ENCODE data around the gene SLC30A1.

The SLC30A1 gene

GRCh38 chr1:211612786-211613107 lies 33.8 kb upstream of the SLC30A1 start:
- ATAC-seq: no peak
- H3K27me3 Mint-ChIP-seq: no peaks in the 10 kb centered on the region
- no peaks in the 10 kb centered on the region for H3K36me3 Mint-ChIP-seq
- no peak overlapping the region for H3K27ac Mint-ChIP-seq
- H3K9me3 Mint-ChIP-seq: no peaks in the 10 kb centered on the region
- H3K4me3 Mint-ChIP-seq: no peak overlapping the region
- peaks cover 5% of the 10 kb centered on the region for H3K4me1 Mint-ChIP-seq

- Mint-ChIP-seq H3K36me3 (no peaks in the 10 kb centered on the region), H3K4me3 (no peak overlapping the region), H3K27me3 (no peaks in the 10 kb centered on the region), H3K27ac (no peak overlapping the region), H3K4me1 (peaks cover 14% of the 10 kb centered on the region), H3K9me3 (no peaks in the 10 kb centered on the region)
- ATAC-seq: no peak
Measured at GRCh38 chr1:211611818-211612217, 32.9 kb upstream of the SLC30A1 start.

- Mint-ChIP-seq H3K27ac (no peak overlapping the region), H3K9me3 (no peaks in the 10 kb centered on the region), H3K4me1 (peaks cover 23% of the 10 kb centered on the region), H3K4me3 (no peak overlapping the region), H3K36me3 (no peaks in the 10 kb centered on the region), H3K27me3 (no peaks in the 10 kb centered on the region)
- no peak for ATAC-seq
Measured at GRCh38 chr1:211610779-211611556, 32.0 kb upstream of the SLC30A1 start.

- Mint-ChIP-seq H3K36me3 (no peaks in the 10 kb centered on the region), H3K27me3 (no peaks in the 10 kb centered on the region), H3K4me3 (no peak overlapping the region), H3K27ac (no peak overlapping the region), H3K4me1 (peaks cover 35% of the 10 kb centered on the region), H3K9me3 (no peaks in the 10 kb centered on the region)
- no peak for ATAC-seq
Measured at GRCh38 chr1:211609120-211610024, 30.4 kb upstream of the SLC30A1 start.

GRCh38 chr1:211607754-211608473 lies 29.0 kb upstream of the SLC30A1 start:
- Mint-ChIP-seq H3K4me3 (peak overlapping the region; percentile 6), H3K27me3 (no peaks in the 10 kb centered on the region), H3K36me3 (no peaks in the 10 kb centered on the region), H3K27ac (peak overlapping the region; percentile 97), H3K4me1 (peaks cover 35% of the 10 kb centered on the region), H3K9me3 (no peaks in the 10 kb centered on the region)
- no peak for ATAC-seq

- ATAC-seq: peak; percentile 94
- Mint-ChIP-seq H3K9me3 (no peaks in the 10 kb centered on the region), H3K27me3 (no peaks in the 10 kb centered on the region), H3K4me1 (peaks cover 39% of the 10 kb centered on the region), H3K27ac (peak overlapping the region; percentile 97), H3K36me3 (no peaks in the 10 kb centered on the region), H3K4me3 (peak overlapping the region; percentile 95)
Measured at GRCh38 chr1:211606914-211607753, 28.2 kb upstream of the SLC30A1 start.

GRCh38 chr1:211606332-211606913 lies 27.5 kb upstream of the SLC30A1 start:
- Mint-ChIP-seq H3K27ac (peak overlapping the region; percentile 97), H3K36me3 (no peaks in the 10 kb centered on the region), H3K27me3 (no peaks in the 10 kb centered on the region), H3K4me3 (peak overlapping the region; percentile 95), H3K9me3 (no peaks in the 10 kb centered on the region), H3K4me1 (peaks cover 39% of the 10 kb centered on the region)
- peak; percentile 94 for ATAC-seq

- peaks cover 39% of the 10 kb centered on the region for H3K4me1 Mint-ChIP-seq
- ATAC-seq: no peak
- H3K36me3 Mint-ChIP-seq: no peaks in the 10 kb centered on the region
- peak overlapping the region; percentile 95 for H3K4me3 Mint-ChIP-seq
- peak overlapping the region; percentile 97 for H3K27ac Mint-ChIP-seq
- H3K27me3 Mint-ChIP-seq: no peaks in the 10 kb centered on the region
- no peaks in the 10 kb centered on the region for H3K9me3 Mint-ChIP-seq
Measured at GRCh38 chr1:211605603-211606331, 26.8 kb upstream of the SLC30A1 start.

GRCh38 chr1:211605034-211605433 lies 26.1 kb upstream of the SLC30A1 start:
- Mint-ChIP-seq H3K36me3 (no peaks in the 10 kb centered on the region), H3K27ac (peak overlapping the region; percentile 97), H3K9me3 (no peaks in the 10 kb centered on the region), H3K27me3 (no peaks in the 10 kb centered on the region), H3K4me1 (peaks cover 39% of the 10 kb centered on the region), H3K4me3 (no peak overlapping the region)
- ATAC-seq: no peak

GRCh38 chr1:211604548-211604947 lies 25.6 kb upstream of the SLC30A1 start:
- ATAC-seq: no peak
- peaks cover 39% of the 10 kb centered on the region for H3K4me1 Mint-ChIP-seq
- no peak overlapping the region for H3K4me3 Mint-ChIP-seq
- no peaks in the 10 kb centered on the region for H3K36me3 Mint-ChIP-seq
- H3K27ac Mint-ChIP-seq: no peak overlapping the region
- H3K27me3 Mint-ChIP-seq: no peaks in the 10 kb centered on the region
- no peaks in the 10 kb centered on the region for H3K9me3 Mint-ChIP-seq

- H3K27me3 Mint-ChIP-seq: no peaks in the 10 kb centered on the region
- H3K27ac Mint-ChIP-seq: no peak overlapping the region
- no peaks in the 10 kb centered on the region for H3K9me3 Mint-ChIP-seq
- H3K4me1 Mint-ChIP-seq: peaks cover 39% of the 10 kb centered on the region
- no peak overlapping the region for H3K4me3 Mint-ChIP-seq
- ATAC-seq: no peak
- H3K36me3 Mint-ChIP-seq: peaks cover 4% of the 10 kb centered on the region
Measured at GRCh38 chr1:211603713-211604112, 24.8 kb upstream of the SLC30A1 start.

- no peaks in the 10 kb centered on the region for H3K9me3 Mint-ChIP-seq
- peaks cover 5% of the 10 kb centered on the region for H3K36me3 Mint-ChIP-seq
- no peak overlapping the region for H3K27ac Mint-ChIP-seq
- H3K4me1 Mint-ChIP-seq: peaks cover 39% of the 10 kb centered on the region
- no peaks in the 10 kb centered on the region for H3K27me3 Mint-ChIP-seq
- ATAC-seq: no peak
- no peak overlapping the region for H3K4me3 Mint-ChIP-seq
Measured at GRCh38 chr1:211603191-211603701, 24.3 kb upstream of the SLC30A1 start.

- H3K27me3 Mint-ChIP-seq: no peaks in the 10 kb centered on the region
- ATAC-seq: no peak
- H3K36me3 Mint-ChIP-seq: peaks cover 5% of the 10 kb centered on the region
- H3K27ac Mint-ChIP-seq: no peak overlapping the region
- peaks cover 28% of the 10 kb centered on the region for H3K4me1 Mint-ChIP-seq
- H3K4me3 Mint-ChIP-seq: no peak overlapping the region
- no peaks in the 10 kb centered on the region for H3K9me3 Mint-ChIP-seq
Measured at GRCh38 chr1:211601982-211602670, 23.2 kb upstream of the SLC30A1 start.

Data from stimulated activated memory B cell treated with anti-CD40 and anti-IgM and Interleukin-4, amounts not matched to agents 10 μg/mL and 1 μg/mL and 100 μg/mL, for 72 hours (primary cell).